CD14-positive monocyte (primary cell): ENCODE data around the gene HOXC11. TPM values are rescaled to one million over a fixed set of nuclear protein-coding genes. Genes with fewer than 3 reads are reported as not detected.
A peak's percentile ranks its signal among the peaks of the same experiment; 100 is the strongest.

Experiments used
- DNase-seq, 3 donors: peaks; one replicate each; pipeline ENCODE4 v3.0.0-alpha.2; 2011 to 2022
- H2AFZ ChIP-seq: 2 replicates; pipeline ENCODE4 v1.6.0; 2012; ENCODE audit warnings: mild to moderate bottlenecking, low read depth, low read length, inconsistent platforms; ENCODE audit not compliant: insufficient read depth, poor library complexity, severe bottlenecking
- H3K27ac ChIP-seq, 2 donors: 1 replicate in 1 of 2; 2 replicates in 1 of 2; pipeline ENCODE4 v1.5.1; 2012 to 2013; ENCODE audit warnings: low read length in 2 of 2, control low read depth in 1 of 2, inconsistent platforms in 1 of 2, low read depth in 1 of 2, mild to moderate bottlenecking in 1 of 2
- H3K27me3 ChIP-seq, 2 donors: one replicate each; pipeline versions ENCODE4 v1.6.0 to v1.6.1; 2011 to 2013; ENCODE audit warnings: low read length in 2 of 2; ENCODE audit not compliant: control insufficient read depth in 2 of 2, insufficient read depth in 2 of 2
- H3K36me3 ChIP-seq, 2 donors: replicated peaks in 1 of 2; 1 replicate in 1 of 2; 2 replicates in 1 of 2; pipeline versions ENCODE4 v1.5.1 to v1.6.1; 2012 to 2013; ENCODE audit warnings: low read length in 2 of 2, control low read depth in 1 of 2, inconsistent platforms in 1 of 2, mild to moderate bottlenecking in 1 of 2; ENCODE audit not compliant: insufficient read depth in 2 of 2, control insufficient read depth in 1 of 2
- H3K4me1 ChIP-seq, 2 donors: 1 replicate in 1 of 2; 2 replicates in 1 of 2; pipeline versions ENCODE4 v1.5.1 to v1.6.1; 2012 to 2013; ENCODE audit warnings: low read length in 2 of 2, control low read depth in 1 of 2, inconsistent platforms in 1 of 2, mild to moderate bottlenecking in 1 of 2, moderate library complexity in 1 of 2; ENCODE audit not compliant: insufficient read depth in 2 of 2, control insufficient read depth in 1 of 2
- H3K4me2 ChIP-seq: replicated peaks from 2 replicates; pipeline ENCODE3; 2012; ENCODE audit warnings: low read length, moderate library complexity, mild to moderate bottlenecking; ENCODE audit not compliant: poor library complexity, severe bottlenecking; ENCODE audit errors: extremely low read depth
- H3K4me3 ChIP-seq, 3 experiments: fragments of 200-600 bp in 1 of 3; sonication (generic) in 1 of 3; replicated peaks in 1 of 3; 1 replicate in 2 of 3; 2 replicates in 1 of 3; pipeline ENCODE4 v1.5.1; 2011 to 2013; ENCODE audit warnings: low read length in 3 of 3, mild to moderate bottlenecking in 3 of 3, control low read depth in 2 of 3, low read depth in 2 of 3, inconsistent platforms in 1 of 3, moderate library complexity in 1 of 3
- H3K79me2 ChIP-seq: 2 replicates; pipeline ENCODE4 v1.6.0; 2012; ENCODE audit warnings: mild to moderate bottlenecking, control low read depth, inconsistent platforms, low read length, moderate library complexity; ENCODE audit not compliant: insufficient read depth
- H3K9ac ChIP-seq: 2 replicates; pipeline ENCODE4 v1.6.0; 2017; ENCODE audit warnings: low read length, mild to moderate bottlenecking; ENCODE audit not compliant: insufficient read depth, poor library complexity, severe bottlenecking
- H3K9me3 ChIP-seq, 2 donors: replicated peaks in 1 of 2; 1 replicate in 1 of 2; 2 replicates in 1 of 2; pipeline versions ENCODE4 v1.5.1 to v1.6.1; 2012 to 2013; ENCODE audit warnings: low read length in 2 of 2, control low read depth in 1 of 2; ENCODE audit not compliant: control insufficient read depth in 1 of 2, insufficient read depth in 1 of 2
- H4K20me1 ChIP-seq: 2 replicates; pipeline ENCODE4 v1.6.0; 2012; ENCODE audit warnings: mild to moderate bottlenecking, low read length, control low read depth, moderate library complexity; ENCODE audit not compliant: insufficient read depth
- H3K27ac Mint-ChIP-seq, 7 donors: one replicate each; pipeline ENCODE4 v1.8.0; 2020; ENCODE audit warnings: mild to moderate bottlenecking in 7 of 7, mixed read lengths in 7 of 7, moderate library complexity in 6 of 7, inconsistent platforms in 2 of 7
- H3K27me3 Mint-ChIP-seq, 3 donors: one replicate each; pipeline ENCODE4 v1.8.0; 2021 to 2022; ENCODE audit warnings: low read depth in 3 of 3, mild to moderate bottlenecking in 3 of 3, mixed read lengths in 3 of 3, moderate library complexity in 3 of 3, inconsistent platforms in 1 of 3
- H3K36me3 Mint-ChIP-seq, 2 donors: one replicate each; pipeline ENCODE4 v1.8.0; 2020; ENCODE audit warnings: mixed read lengths in 2 of 2, inconsistent platforms in 1 of 2, mild to moderate bottlenecking in 1 of 2
- H3K4me1 Mint-ChIP-seq: one replicate; pipeline ENCODE4 v1.8.0; 2020; ENCODE audit warnings: mild to moderate bottlenecking, mixed read lengths
- H3K4me3 Mint-ChIP-seq, 2 donors: one replicate each; pipeline ENCODE4 v1.8.0; 2020; ENCODE audit warnings: mild to moderate bottlenecking in 2 of 2, mixed read lengths in 2 of 2, moderate library complexity in 1 of 2
- H3K9me3 Mint-ChIP-seq, 7 donors: one replicate each; pipeline ENCODE4 v1.8.0; 2020 to 2022; ENCODE audit warnings: mixed read lengths in 7 of 7, mild to moderate bottlenecking in 6 of 7, moderate library complexity in 6 of 7, inconsistent platforms in 2 of 7
- CTCF ChIP-seq: fragments of 200-600 bp; IDR thresholded peaks from one replicate; pipeline ENCODE4 v1.8.0; 2022; ENCODE audit warnings: antibody characterized with exemption, mild to moderate bottlenecking
- WGBS: methylation state at CpG from one replicate; pipeline ENCODE4 v1.1.5; 2013; ENCODE audit warnings: missing lambda C conversion rate; ENCODE audit not compliant: insufficient coverage; 5-methylcytosine and 5-hydroxymethylcytosine counted together
- intact Hi-C, 2 donors: fragments of 100-400 bp; cut with micrococcal nuclease; formaldehyde crosslinking; loops; one replicate each; pipeline versions ENCODE4 v1.15.0 to v1.15.1; 2023
- polyA plus RNA-seq, 3 donors: library from polyadenylated mRNA; depleted of rRNA in 1 of 3; unstranded in 2 of 3; stranded (reverse) in 1 of 3; fragments of 300-500 nt in 2 of 3; fragments of >200 nt in 1 of 3; fragmentation: Illumina TruSeq in 2 of 3; gene quantifications; 1 replicate in 2 of 3; 2 replicates in 1 of 3; pipeline ENCODE4 v1.2.3, GENCODE V29; 2012 to 2021

HOXC11 gene
- polyA plus RNA-seq, 3 donors: not detected

DNA sequence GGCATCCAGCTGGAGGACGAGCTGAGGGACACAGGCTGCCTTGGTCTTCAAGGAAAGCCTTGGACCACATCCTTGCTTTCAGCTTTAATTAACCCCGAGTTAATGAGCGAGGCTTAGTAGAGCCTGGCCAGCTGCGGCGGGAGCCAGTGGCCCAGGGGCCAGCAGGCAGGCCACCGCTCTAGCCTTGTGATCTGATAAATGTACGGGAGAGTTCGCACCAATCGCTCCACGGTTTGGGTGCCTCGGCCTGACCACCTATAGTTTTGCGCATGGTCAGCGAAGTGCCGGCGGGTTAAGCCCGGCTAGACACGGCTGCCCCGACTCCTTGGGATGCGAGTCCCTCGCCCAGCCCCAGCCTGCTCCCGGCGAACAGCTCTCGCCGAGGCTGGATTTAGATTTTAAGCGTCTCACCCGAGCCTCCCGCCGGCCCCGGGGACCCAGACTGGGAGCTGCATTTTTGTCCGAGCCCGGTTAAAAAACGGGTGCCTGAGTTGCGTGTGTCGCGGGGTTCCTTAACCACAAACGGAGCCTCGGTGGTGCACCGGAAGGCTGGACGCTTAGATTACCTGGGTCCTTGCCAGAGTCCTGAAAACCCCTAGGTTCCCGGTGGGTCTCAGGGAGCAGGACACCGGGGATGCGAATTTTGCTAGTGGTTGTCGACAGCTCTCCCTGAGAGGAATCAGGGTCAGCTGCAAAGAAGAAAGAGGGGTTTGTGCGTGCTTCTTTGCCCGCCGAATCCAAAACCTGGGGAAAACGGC, 21.2 kb upstream of the HOXC11 start:
- Mint-ChIP-seq H3K27ac (no peak overlapping the region), H3K4me1 (peaks cover 6% of the 10 kb centered on the region), H3K27me3 (peaks cover 97 to 99% (median 97%) of the 10 kb centered on the region in 3 donors), H3K9me3 (peaks cover 0 to 52% (median 23%) of the 10 kb centered on the region in 7 donors), H3K4me3 (peak overlapping the region in 1 of 2 donors; percentile 62), H3K36me3 (peaks cover 2 to 12% of the 10 kb centered on the region in 2 donors)
- intact Hi-C loops: loop anchor here in 1 of 2 donors (5.0 kb wide), 1 partner anchor 46 kb away; no protein-coding TSS in a partner anchor
- TF ChIP-seq CTCF: no peak
- no peaks in the 10 kb centered on the region for H4K20me1 ChIP-seq
- H3K4me1 ChIP-seq: no peaks in the 10 kb centered on the region
- no peak overlapping the region for H3K4me3 ChIP-seq
- DNase-seq: no peak
- no peaks in the 10 kb centered on the region for H3K36me3 ChIP-seq
- H3K9ac ChIP-seq: no peak overlapping the region
- no peaks in the 10 kb centered on the region for H3K79me2 ChIP-seq
- H3K4me2 ChIP-seq: no peak overlapping the region
- H3K9me3 ChIP-seq: peaks cover 3 to 83% of the 10 kb centered on the region in 2 donors
- H3K27me3 ChIP-seq: peaks cover 90 to 99% of the 10 kb centered on the region in 2 donors
- H3K27ac ChIP-seq: no peak overlapping the region
- H2AFZ ChIP-seq: no peak overlapping the region
- WGBS: 4% methylated on average over 47 of the region's 47 CpGs

GRCh38 chr12:53952335-53952694, 20.6 kb upstream of the HOXC11 start:
- WGBS: 5% methylated on average over 6 of the region's 13 CpGs
- peaks cover 0 to 57% (median 23%) of the 10 kb centered on the region in 7 donors for H3K9me3 Mint-ChIP-seq

More at GRCh38 chr12:53952335-53952694, 20.6 kb upstream of the HOXC11 start:
- Histone ChIP-seq H3K27ac (no peak overlapping the region), H3K4me2 (no peak overlapping the region), H4K20me1 (no peaks in the 10 kb centered on the region), H3K36me3 (no peaks in the 10 kb centered on the region), H2AFZ (no peak overlapping the region), H3K4me3 (no peak overlapping the region), H3K27me3 (peaks cover 92 to 99% of the 10 kb centered on the region in 2 donors), H3K4me1 (no peaks in the 10 kb centered on the region), H3K9ac (no peak overlapping the region), H3K79me2 (no peaks in the 10 kb centered on the region), H3K9me3 (peaks cover 3 to 86% of the 10 kb centered on the region in 2 donors)
- DNase-seq: no peak
- TF ChIP-seq CTCF: no peak
- peaks cover 97 to 99% (median 97%) of the 10 kb centered on the region in 3 donors for H3K27me3 Mint-ChIP-seq
- intact Hi-C loops: loop anchor here in 1 of 2 donors (5.0 kb wide), 1 partner anchor 45 kb away; no protein-coding TSS in a partner anchor
- H3K36me3 Mint-ChIP-seq: peaks cover 2 to 12% of the 10 kb centered on the region in 2 donors
- H3K27ac Mint-ChIP-seq: no peak overlapping the region
- H3K4me1 Mint-ChIP-seq: peaks cover 6% of the 10 kb centered on the region
- H3K4me3 Mint-ChIP-seq: peak overlapping the region in 1 of 2 donors; percentile 62
